ENCODE results near the gene RNASE12. TPM values are rescaled to one million over a fixed set of nuclear protein-coding genes. Genes with fewer than 3 reads are reported as not detected.
A peak's percentile ranks its signal among the peaks of the same experiment; 100 is the strongest.
"Not testable (repeated sequence)": the region's sequence is repeated elsewhere in the genome, so short reads cannot be mapped to it uniquely, and the experiment has no call there.

Gene RNASE12
- total RNA-seq, 1 donor from 2014 or later = not detected

GRCh38 chr14:20614038-20614840 is 23.1 kb upstream of the RNASE12 start:
- no peak for DNase-seq (ENCODE audit: low read depth)

- peak; percentile 95 for DNase-seq (ENCODE audit: low read depth)
These were observed 22.2 kb upstream of the RNASE12 start for GRCh38 chr14:20613094-20614037.

GRCh38 chr14:20612403-20612802 is 21.2 kb upstream of the RNASE12 start:
- DNase-seq (ENCODE audit: low read depth) = no peak

- no peak for DNase-seq (ENCODE audit: low read depth)
These were observed 20.1 kb upstream of the RNASE12 start for GRCh38 chr14:20611277-20611676.

DNA sequence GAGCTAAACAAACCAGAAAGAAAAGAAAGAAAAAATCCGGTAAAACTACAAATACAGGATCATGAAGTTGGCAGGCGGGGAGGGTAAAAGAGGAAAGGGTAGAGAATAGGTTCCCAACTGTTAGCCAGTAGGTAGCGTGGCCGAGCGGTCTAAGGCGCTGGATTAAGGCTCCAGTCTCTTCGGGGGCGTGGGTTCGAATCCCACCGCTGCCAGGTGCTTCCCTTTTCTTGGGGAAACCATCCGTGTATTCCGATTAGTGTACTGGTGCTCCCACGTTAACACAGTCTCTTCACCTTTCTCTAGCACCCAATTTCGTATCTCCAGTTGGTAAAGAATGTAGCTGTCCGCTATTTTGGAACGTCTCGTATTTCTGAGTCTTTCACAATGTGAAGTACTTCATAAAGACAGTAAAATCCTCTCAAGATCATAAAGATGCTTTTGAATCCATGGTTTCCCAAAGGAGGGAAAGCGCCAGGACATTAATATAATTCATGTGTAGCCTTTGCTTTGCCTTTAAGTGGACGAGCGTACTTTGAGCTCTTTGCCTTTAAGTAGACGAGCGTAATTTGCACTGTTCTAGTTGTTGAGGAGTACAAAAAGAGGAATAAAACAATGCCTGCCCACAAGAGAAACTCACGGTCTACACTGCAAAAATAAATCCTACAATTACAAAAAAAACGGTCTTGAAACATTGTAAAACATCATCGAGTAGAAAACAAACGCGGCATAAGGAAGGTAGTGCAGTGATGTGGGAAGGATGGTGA is 19.0 kb upstream of the RNASE12 start:
- peak; percentile 71 for DNase-seq (ENCODE audit: low read depth)

- DNase-seq (ENCODE audit: low read depth) = peak; percentile 94
These were observed 18.2 kb upstream of the RNASE12 start for GRCh38 chr14:20609215-20610001.

GRCh38 chr14:20608383-20609110 is 17.4 kb upstream of the RNASE12 start:
- DNase-seq (ENCODE audit: low read depth) = no peak

DNA sequence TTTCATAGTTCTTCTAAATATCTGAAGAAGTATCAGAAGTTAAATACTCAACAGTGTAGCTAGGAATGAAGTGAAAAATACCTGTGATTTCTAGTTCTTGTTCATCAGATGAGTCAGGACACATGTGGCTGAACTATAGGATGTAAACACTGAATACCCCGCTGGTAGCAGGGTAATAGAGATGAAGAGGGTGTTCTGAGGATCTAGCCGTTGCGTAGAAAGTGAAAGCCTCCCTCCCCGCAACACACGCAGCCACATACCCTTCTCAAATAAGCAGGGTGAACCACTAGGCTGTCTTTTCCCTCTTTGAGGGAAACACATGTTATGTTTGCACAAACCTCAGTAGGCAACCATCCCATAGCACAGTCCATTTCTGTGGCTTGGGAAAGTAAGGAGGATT is 16.4 kb upstream of the RNASE12 start:
- DNase-seq (ENCODE audit: low read depth) = no peak

GRCh38 chr14:20606902-20607242 is 15.7 kb upstream of the RNASE12 start:
- no peak for DNase-seq (ENCODE audit: low read depth)

DNA sequence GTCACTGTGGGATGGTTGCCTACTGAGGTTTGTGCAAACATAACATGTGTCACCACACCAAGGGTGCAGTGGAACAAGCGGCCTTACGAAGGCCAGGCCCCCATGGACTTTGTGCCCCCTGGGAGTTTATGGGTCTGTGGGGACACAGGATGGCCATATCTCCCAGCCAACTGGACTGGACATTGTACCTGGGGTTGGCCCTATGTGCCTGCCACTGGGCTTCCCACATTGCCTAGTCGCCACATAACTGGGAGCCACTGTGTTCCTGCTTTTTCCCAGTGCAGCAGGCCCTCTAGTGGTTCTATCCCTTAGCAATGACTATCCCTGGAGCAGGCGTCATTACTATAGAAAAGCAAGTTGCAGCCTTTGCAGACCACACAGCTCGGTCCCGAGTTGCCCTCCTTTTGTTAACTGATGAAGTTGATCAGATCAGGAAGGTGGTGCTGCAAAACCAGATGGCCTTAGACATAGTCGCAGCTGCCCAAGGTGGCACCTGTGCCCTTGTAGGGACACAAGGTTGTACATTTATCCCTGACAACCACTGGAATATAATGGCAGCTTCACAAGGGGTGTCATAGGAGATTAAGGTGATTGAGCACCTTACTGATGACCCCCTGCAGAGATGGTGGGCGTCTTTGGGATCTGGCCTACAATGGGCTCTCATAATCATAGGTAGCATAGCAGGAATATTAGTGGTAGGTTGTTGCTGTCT is 15.2 kb upstream of the RNASE12 start:
- DNase-seq (ENCODE audit: low read depth) = peak; percentile 15

DNA sequence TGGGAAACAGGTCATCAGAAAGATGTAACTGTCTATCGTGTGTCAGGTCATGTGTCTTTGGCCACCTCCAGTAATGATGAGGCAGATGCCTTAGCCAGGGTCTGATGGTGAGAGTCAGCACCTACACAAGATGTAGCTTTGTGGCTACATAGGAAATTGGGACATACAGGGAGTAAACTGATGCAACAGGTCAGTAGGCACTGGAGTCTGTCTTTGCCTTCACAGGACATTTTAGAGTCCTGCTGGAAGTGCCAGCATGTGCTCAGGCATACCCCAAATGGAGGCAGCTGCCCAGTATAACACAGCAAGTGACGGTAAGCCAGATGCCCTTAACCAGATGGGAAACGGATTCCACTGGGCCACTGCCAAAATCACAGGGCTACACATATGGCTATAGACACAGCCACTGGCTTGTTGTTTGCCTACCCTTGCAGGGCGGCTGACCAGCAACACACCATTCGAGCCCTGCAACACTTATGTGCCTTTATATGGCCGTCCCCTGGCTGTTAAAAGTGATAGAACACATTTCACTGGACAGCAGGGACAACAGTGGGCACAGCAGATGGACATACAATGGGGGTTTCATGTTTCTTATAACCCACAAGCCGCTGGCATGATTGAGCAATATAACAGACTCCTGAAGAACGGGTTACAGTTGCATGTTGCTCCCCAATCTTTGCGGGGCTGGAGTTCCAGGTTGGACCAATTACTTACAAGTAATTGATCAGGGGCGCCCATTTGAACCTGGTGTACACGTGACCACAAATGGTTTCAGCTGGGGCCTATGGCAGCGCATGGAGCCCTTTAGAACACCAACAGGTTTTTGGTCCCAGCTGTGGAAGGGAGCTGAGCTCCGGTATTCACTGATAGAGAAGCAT is 12.9 kb upstream of the RNASE12 start:
- peak; percentile 35 for DNase-seq (ENCODE audit: low read depth)

DNA sequence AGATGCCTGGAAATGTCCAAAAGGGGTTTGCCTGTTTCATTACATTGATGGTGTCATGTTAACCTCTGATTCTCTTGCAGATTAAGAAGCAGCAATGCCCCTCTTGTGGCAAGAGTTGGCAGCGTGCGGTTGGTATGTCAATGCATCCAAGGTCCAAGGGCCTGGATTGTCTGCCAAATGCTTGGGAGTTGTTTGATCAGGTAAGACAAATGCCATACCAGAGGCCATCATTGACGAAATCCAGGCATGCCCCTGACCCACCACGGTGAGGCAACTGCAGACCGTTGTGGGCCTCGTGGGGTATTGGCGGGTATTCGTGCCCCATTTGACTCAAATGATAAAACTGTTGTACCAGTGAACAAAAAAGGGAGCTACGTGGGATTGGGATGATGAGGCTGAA is 11.4 kb upstream of the RNASE12 start:
- DNase-seq (ENCODE audit: low read depth) = no peak

DNA sequence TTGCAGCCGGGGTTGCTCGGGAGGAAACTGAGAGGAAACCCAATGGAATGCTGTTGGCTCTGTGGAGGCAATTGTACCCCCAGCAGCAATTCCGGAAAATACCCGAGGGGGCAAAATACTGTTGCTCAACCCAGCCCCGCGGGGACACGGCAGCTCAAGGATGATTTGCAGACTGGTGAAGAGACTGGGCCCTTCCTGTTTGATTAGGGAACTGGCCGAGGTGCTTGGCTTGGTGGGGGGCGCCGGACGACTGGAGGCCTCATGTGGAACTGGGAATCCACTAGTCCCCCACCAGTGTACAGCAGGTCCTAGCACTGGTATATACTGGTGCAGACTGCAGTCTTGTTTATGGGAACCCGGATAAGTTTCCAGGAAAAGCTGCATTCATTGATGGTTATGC is 10.3 kb upstream of the RNASE12 start:
- DNase-seq (ENCODE audit: low read depth) = no peak

DNA sequence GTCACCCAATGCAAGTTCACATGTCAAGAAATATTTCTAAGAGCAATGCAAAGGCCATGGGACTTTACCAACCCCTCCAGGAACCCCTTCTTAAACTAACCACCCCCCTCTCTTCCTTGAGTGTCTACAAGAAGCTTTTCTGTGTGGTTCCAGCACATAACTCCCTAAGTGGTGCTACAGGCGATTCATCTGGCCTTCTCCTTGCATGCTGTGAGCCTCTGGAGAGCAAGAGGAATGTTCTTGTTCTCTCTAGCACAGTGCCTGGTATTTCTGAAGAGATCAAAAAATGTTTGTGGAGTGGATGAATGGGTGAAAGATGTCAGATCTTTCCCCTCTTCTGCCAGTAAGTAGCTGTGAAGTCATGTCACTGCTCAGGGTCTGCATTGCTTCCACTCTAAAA is 5.9 kb upstream of the RNASE12 start:
- DNase-seq (ENCODE audit: low read depth) = no peak

DNA sequence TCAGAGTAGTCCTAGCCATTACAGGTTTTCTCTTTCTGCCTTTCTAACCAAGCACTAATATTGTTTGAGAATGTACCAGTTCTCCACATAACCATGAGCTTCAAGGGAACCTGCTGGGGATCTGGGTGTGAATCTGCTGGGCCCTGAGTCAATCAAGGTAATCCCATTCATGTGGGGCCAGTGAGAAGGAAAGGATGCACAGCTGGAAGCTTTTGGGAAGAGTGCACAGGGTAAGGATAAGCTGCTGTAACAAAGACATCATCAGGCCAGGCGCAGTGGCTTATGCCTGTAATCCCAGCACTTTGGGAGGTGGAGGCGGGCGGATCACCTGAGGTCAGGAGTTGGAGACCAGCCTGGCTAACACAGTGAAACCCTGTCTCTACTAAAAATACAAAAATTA is 4.5 kb upstream of the RNASE12 start:
- not testable (repeated sequence) for DNase-seq (ENCODE audit: low read depth)

- no peak for DNase-seq (ENCODE audit: low read depth)
These were observed 1.4 kb upstream of the RNASE12 start for GRCh38 chr14:20592574-20592973.

DNA sequence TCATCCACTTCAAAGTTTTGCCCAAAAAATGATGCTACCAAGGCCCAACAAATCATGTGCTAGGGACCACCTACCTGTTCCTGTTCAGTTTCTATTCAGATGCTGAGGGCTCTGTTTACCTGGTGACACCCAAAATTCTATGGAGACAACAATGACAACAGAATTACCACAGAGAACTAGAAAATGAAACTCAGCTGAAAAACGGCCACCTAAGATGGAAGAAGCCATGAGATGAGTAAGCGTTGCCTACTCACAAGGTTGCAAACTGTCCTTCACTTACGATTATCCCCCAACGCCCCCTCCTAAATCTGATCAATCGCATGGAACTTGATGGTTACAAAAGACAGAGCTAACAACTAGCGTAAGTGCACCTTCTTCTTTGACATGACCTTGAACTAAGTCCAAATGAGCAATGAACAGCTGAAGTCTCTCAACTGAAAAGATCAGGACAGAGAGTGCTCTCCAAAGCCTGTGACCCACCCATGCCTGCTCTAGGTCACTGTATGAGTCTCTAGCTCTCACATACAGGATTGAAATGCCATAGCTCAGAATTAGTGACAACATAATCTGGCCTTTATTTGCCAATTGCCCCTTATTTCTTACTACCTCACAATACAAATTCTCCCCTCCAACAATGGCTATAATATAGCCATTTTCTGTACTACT is 3.6 kb downstream of the RNASE12 start, which contains the start of gene RNASE11:
TSS of gene RNASE11 (minus strand) at position 513 of the 666 bp plus-strand sequence.
- no peak for DNase-seq (ENCODE audit: low read depth)

- no peak for DNase-seq (ENCODE audit: low read depth)
These were observed 7.3 kb downstream of the RNASE12 start for GRCh38 chr14:20583908-20584307.
